ENCODE results near the gene IRF1. TPM values are rescaled to one million over a fixed set of nuclear protein-coding genes. Genes with fewer than 3 reads are reported as not detected.
A peak's percentile ranks its signal among the peaks of the same experiment; 100 is the strongest.
"Not testable (repeated sequence)": the region's sequence is repeated elsewhere in the genome, so short reads cannot be mapped to it uniquely, and the experiment has no call there.

Gene IRF1
- total RNA-seq, 1 donor: 24.6 TPM

GRCh38 chr5:132438917-132439316 is 51.7 kb downstream of the IRF1 start:
- H3K4me3 ChIP-seq (ENCODE audit: low read depth, low read length): peak overlapping the region; percentile 26
- no peak for TF ChIP-seq CTCF (IDR thresholded peaks at IDR 0.05; ENCODE audit: insufficient read depth, low read length)
- no peak for DNase-seq (ENCODE audit: low read depth)

GRCh38 chr5:132438267-132438645 is 52.3 kb downstream of the IRF1 start:
- H3K4me3 ChIP-seq (ENCODE audit: low read depth, low read length); DNase-seq (ENCODE audit: low read depth): not testable (repeated sequence)

GRCh38 chr5:132437604-132438266 is 52.8 kb downstream of the IRF1 start:
- no peak overlapping the region for H3K4me3 ChIP-seq (ENCODE audit: low read depth, low read length)
- DNase-seq (ENCODE audit: low read depth): peak; percentile 85
- TF ChIP-seq CTCF (IDR thresholded peaks at IDR 0.05; ENCODE audit: insufficient read depth, low read length): no peak

GRCh38 chr5:132436936-132437335 is 53.6 kb downstream of the IRF1 start:
- DNase-seq (ENCODE audit: low read depth): no peak
- TF ChIP-seq CTCF (IDR thresholded peaks at IDR 0.05; ENCODE audit: insufficient read depth, low read length): no peak
- no peak overlapping the region for H3K4me3 ChIP-seq (ENCODE audit: low read depth, low read length)

- no peak for DNase-seq (ENCODE audit: low read depth)
- H3K4me3 ChIP-seq (ENCODE audit: low read depth, low read length): no peak overlapping the region
- TF ChIP-seq CTCF (IDR thresholded peaks at IDR 0.05; ENCODE audit: insufficient read depth, low read length): no peak
Observed at GRCh38 chr5:132435886-132436285, 54.7 kb downstream of the IRF1 start.

- DNase-seq (ENCODE audit: low read depth): no peak
- no peak overlapping the region for H3K4me3 ChIP-seq (ENCODE audit: low read depth, low read length)
- no peak for TF ChIP-seq CTCF (IDR thresholded peaks at IDR 0.05; ENCODE audit: insufficient read depth, low read length)
Observed at GRCh38 chr5:132435447-132435846, 55.1 kb downstream of the IRF1 start.

GRCh38 chr5:132434416-132435286 is 55.9 kb downstream of the IRF1 start:
- no peak for TF ChIP-seq CTCF (IDR thresholded peaks at IDR 0.05; ENCODE audit: insufficient read depth, low read length)
- no peak for DNase-seq (ENCODE audit: low read depth)
- no peak overlapping the region for H3K4me3 ChIP-seq (ENCODE audit: low read depth, low read length)
